Stimulated activated CD4-positive, alpha-beta T cell treated with anti-CD3 and anti-CD28 coated beads, Interleukin-15, amount 100 ng/mL, for 1 hour (primary cell): ENCODE results near the gene BMP6.

Experiments
- DNase-seq, 2 donors: peaks; one replicate each; pipeline ENCODE4 v3.0.0-alpha.2; 2020; ENCODE audit warnings: low read depth in 1 of 2, low spot score in 1 of 2

Gene BMP6

GRCh38 chr6:7821426-7821825 is 95.5 kb downstream of the BMP6 start:
- no peak for DNase-seq

GRCh38 chr6:7823552-7823951 is 97.7 kb downstream of the BMP6 start:
- DNase-seq = no peak

- DNase-seq = no peak
Measured at GRCh38 chr6:7825986-7826385, 100.1 kb downstream of the BMP6 start.

- DNase-seq = no peak
Measured at GRCh38 chr6:7827142-7827541, 101.2 kb downstream of the BMP6 start.

GRCh38 chr6:7828124-7828523 is 102.2 kb downstream of the BMP6 start:
- DNase-seq = no peak

- no peak for DNase-seq
Measured at GRCh38 chr6:7832904-7833750, 107.2 kb downstream of the BMP6 start.

- no peak for DNase-seq
Measured at GRCh38 chr6:7833751-7834070, 107.8 kb downstream of the BMP6 start.

GRCh38 chr6:7836371-7837026 is 110.6 kb downstream of the BMP6 start:
- no peak for DNase-seq

- no peak for DNase-seq
Measured at GRCh38 chr6:7841781-7842468, 116.0 kb downstream of the BMP6 start.

GRCh38 chr6:7846966-7847818 is 121.3 kb downstream of the BMP6 start:
- DNase-seq = no peak

GRCh38 chr6:7848229-7848628 is 122.3 kb downstream of the BMP6 start:
- no peak for DNase-seq

GRCh38 chr6:7851780-7852179 is 125.9 kb downstream of the BMP6 start:
- DNase-seq = no peak

GRCh38 chr6:7859591-7859990 is 133.7 kb downstream of the BMP6 start:
- no peak for DNase-seq

GRCh38 chr6:7865781-7866180 is 139.9 kb downstream of the BMP6 start:
- DNase-seq = no peak

- DNase-seq = no peak
Measured at GRCh38 chr6:7866526-7866925, 140.6 kb downstream of the BMP6 start.

- no peak for DNase-seq
Measured at GRCh38 chr6:7868926-7869325, 143.0 kb downstream of the BMP6 start.

GRCh38 chr6:7878401-7878964 is 152.6 kb downstream of the BMP6 start:
- no peak for DNase-seq

- no peak for DNase-seq
Measured at GRCh38 chr6:7879043-7879442, 153.1 kb downstream of the BMP6 start.

GRCh38 chr6:7879579-7879978 is 153.7 kb downstream of the BMP6 start:
- no peak for DNase-seq

GRCh38 chr6:7879980-7880717 is 154.2 kb downstream of the BMP6 start:
- no peak for DNase-seq
